ENCODE results near the gene MAPK8. TPM values are rescaled to one million over a fixed set of nuclear protein-coding genes. Genes with fewer than 3 reads are reported as not detected.

The MAPK8 gene
- total RNA-seq (2014; rRNA removed; shearing (Covaris generic)) (22.6 and 40.5 TPM in 2 replicates), total RNA-seq (2022) (29.1 and 39.9 TPM in 2 replicates), Bru-seq, nascent RNA (percentile 76 among the genes with signal in this experiment), BruChase-seq, experiment 1, labeled RNA remaining after a 6-hour chase (percentile 67 among the genes with signal in this experiment), BruChase-seq, experiment 2, labeled RNA remaining after a 2-hour chase (percentile 71 among the genes with signal in this experiment)
- long read RNA-seq, partial matches to known transcripts: 0 of 9 reads
- long read RNA-seq, other reads (novel, unspliced or antisense): 9 of 9 reads

DNA sequence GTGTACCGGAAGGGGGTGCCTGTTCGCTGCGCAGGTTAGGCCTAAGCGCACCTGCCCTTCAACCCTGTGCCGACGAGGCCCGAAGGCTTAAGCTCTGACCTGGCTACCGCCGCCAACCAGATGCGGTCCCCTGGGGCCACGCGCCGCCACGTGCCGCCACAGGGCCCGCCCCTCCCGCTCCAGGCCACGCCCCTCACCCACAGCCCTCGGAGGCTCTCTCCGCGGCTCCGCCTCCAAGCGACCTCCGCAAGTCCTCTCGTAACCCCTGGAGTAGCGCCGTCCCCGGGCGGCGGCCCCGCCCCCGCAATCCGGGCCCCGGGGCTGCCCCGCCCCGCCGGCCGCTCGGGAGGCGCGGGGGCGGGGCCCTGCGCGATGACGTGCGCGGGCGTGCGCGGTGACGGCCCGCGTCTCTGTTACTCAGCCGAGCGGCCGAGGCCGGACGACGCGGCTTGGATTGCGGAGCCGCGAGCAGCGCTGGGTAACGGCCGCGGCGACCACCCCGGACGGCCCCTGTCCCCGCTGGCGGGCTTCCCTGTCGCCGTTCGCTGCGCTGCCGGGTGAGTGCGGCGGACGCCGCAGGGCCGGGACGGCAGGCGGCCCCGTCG is at the start of gene MAPK8:
Gene MAPK8, plus strand, starts transcription at position 413 of the 605 bp plus-strand sequence. CDS start 94,984 bp downstream, outside the sequence.
- Histone ChIP-seq H4K20me1 (ENCODE audit: insufficient read depth, low read length) (peaks cover 7% of the 10 kb centered on the region), H3K4me3 (ENCODE audit: low read depth, low read length, poor library complexity, severe bottlenecking) (peak within 1 kb of the TSS; percentile 81), H3K9me2 (ENCODE audit: insufficient read depth, low read length) (no peaks in the 10 kb centered on the region), H2AFZ (ENCODE audit: low read length) (peak within 1 kb of the TSS; percentile 96), H3K79me2 (ENCODE audit: insufficient read depth, low read depth, low read length) (peaks cover 31% of the 10 kb centered on the region), H3K36me3 (ENCODE audit: insufficient read depth, low read length) (no peaks in the 10 kb centered on the region), H3K4me2 (ENCODE audit: low read length) (peak within 1 kb of the TSS; percentile 88), H3K9me3 (ENCODE audit: low read length) (no peaks in the 10 kb centered on the region), H3K4me1 (ENCODE audit: insufficient read depth, low read length, poor library complexity, severe bottlenecking) (peaks cover 21% of the 10 kb centered on the region), H3K27ac (ENCODE audit: low read depth, low read length, poor library complexity, severe bottlenecking) (peak within 1 kb of the TSS; percentile 25)
- BruUV-seq (replicated peaks): no TSS peak
- intact Hi-C loops (cut with micrococcal nuclease; ENCODE audit: unreplicated experiment): no loop called here
- ChIA-PET CTCF (ENCODE audit: unreplicated experiment) (no interaction called here), POLR2A (no interaction called here)
- no peak for TF ChIP-seq EZH2phosphoT487 (IDR thresholded peaks at IDR 0.05; ENCODE audit: borderline replicate concordance, low read depth, low read length)
- TF ChIP-seq, protein P1, sequence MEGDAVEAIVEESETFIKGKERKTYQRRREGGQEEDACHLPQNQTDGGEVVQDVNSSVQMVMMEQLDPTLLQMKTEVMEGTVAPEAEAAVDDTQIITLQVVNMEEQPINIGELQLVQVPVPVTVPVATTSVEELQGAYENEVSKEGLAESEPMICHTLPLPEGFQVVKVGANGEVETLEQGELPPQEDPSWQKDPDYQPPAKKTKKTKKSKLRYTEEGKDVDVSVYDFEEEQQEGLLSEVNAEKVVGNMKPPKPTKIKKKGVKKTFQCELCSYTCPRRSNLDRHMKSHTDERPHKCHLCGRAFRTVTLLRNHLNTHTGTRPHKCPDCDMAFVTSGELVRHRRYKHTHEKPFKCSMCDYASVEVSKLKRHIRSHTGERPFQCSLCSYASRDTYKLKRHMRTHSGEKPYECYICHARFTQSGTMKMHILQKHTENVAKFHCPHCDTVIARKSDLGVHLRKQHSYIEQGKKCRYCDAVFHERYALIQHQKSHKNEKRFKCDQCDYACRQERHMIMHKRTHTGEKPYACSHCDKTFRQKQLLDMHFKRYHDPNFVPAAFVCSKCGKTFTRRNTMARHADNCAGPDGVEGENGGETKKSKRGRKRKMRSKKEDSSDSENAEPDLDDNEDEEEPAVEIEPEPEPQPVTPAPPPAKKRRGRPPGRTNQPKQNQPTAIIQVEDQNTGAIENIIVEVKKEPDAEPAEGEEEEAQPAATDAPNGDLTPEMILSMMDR (conservative IDR thresholded peaks at IDR 0.05; ENCODE audit: low read length): no peak
- DNase-seq (ENCODE audit: low spot score): peak; percentile 94

DNA sequence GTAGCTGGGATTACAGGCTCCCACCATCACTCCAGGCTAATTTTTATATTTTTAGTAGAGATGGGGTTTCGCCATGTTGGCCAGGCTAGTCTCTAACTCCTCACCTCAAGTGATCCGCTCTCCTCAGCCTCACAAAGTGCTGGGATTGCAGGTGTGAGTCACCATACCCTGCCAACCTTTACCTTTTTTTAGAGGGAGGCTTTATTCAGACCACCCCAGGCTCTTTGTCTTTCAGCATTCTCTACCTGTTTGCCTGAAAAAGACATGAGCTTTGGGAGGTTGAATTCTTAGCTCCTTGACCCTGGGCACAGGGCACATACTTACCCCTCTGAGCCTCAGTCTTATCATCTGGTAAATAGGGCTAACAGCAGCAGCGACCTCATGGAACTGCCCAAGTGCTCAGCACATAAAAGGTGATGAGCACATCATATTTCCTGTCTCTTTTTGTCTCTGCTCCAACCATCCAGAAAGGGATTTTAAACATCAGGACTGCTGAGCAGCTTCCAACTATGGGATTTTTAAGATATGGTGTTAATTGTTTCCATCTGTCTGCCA is 49.0 kb upstream of the MAPK8 start:
- Histone ChIP-seq H3K4me2 (ENCODE audit: low read length) (no peak overlapping the region), H2AFZ (ENCODE audit: low read length) (no peak overlapping the region), H3K79me2 (ENCODE audit: insufficient read depth, low read depth, low read length) (no peaks in the 10 kb centered on the region), H3K9me3 (ENCODE audit: low read length) (no peaks in the 10 kb centered on the region), H3K36me3 (ENCODE audit: insufficient read depth, low read length) (no peaks in the 10 kb centered on the region), H3K4me3 (ENCODE audit: low read depth, low read length, poor library complexity, severe bottlenecking) (no peak overlapping the region), H3K4me1 (ENCODE audit: insufficient read depth, low read length, poor library complexity, severe bottlenecking) (no peaks in the 10 kb centered on the region), H3K27ac (ENCODE audit: low read depth, low read length, poor library complexity, severe bottlenecking) (no peak overlapping the region), H3K9me2 (ENCODE audit: insufficient read depth, low read length) (no peaks in the 10 kb centered on the region), H4K20me1 (ENCODE audit: insufficient read depth, low read length) (no peaks in the 10 kb centered on the region)
- DNase-seq (ENCODE audit: low spot score): no peak
- BruUV-seq (replicated peaks): no TSS peak
- TF ChIP-seq, protein P1 (conservative IDR thresholded peaks at IDR 0.05; ENCODE audit: low read length): no peak
- no peak for TF ChIP-seq EZH2phosphoT487 (IDR thresholded peaks at IDR 0.05; ENCODE audit: borderline replicate concordance, low read depth, low read length)
- intact Hi-C loops (cut with micrococcal nuclease; ENCODE audit: unreplicated experiment): no loop called here
- ChIA-PET POLR2A (interaction anchor here (0.7 kb wide), 1 partner anchor 22 kb away, joined by 3 read pairs; no protein-coding TSS in a partner anchor), CTCF (ENCODE audit: unreplicated experiment) (no interaction called here)

All from OCI-LY7 (cell line).